ENCODE measurements around the gene ATOX1.

The ATOX1 gene

GRCh38 chr5:151694035-151694485 is 64.4 kb downstream of the ATOX1 start:
- no peak for DNase-seq

All from inflammatory macrophage treated with lipopolysaccharide for 4 hours (primary cell).